K562 (cell line): ENCODE data around the gene CHD6. TPM values are rescaled to one million over a fixed set of nuclear protein-coding genes. Genes with fewer than 3 reads are reported as not detected.

Source experiments
- E2F3 ChIP-seq: fragments of 250-450 bp; sonication (Bioruptor Pico); IDR thresholded peaks from 2 replicates; pipeline ENCODE4 v1.4.0; 2020; ENCODE audit warnings: mild to moderate bottlenecking
- EHMT2 ChIP-seq: fragments of 450-650 bp; IDR thresholded peaks from 2 replicates; pipeline ENCODE4 v1.6.1; 2018; ENCODE audit warnings: antibody characterized with exemption
- ELF4 ChIP-seq: fragments of 450-650 bp; formaldehyde crosslinking; IDR thresholded peaks from 2 replicates; pipeline ENCODE4 v1.4.0; 2022; ENCODE audit warnings: missing genetic modification characterization
- ETS2 ChIP-seq: IDR thresholded peaks from 2 replicates; pipeline ENCODE4 v1.6.1; 2016; ENCODE audit warnings: borderline replicate concordance, missing genetic modification characterization, mild to moderate bottlenecking, moderate library complexity, missing compliant biosample characterization; ENCODE audit not compliant: poor library complexity, severe bottlenecking
- MIER1 ChIP-seq: fragments of 450-650 bp; IDR thresholded peaks from 2 replicates; pipeline ENCODE4 v1.6.1; 2016; ENCODE audit warnings: antibody characterized with exemption, mild to moderate bottlenecking, low read depth
- NR2F6 ChIP-seq: fragments of 450-650 bp; formaldehyde crosslinking; IDR thresholded peaks from 2 replicates; pipeline ENCODE4 v1.4.0; 2020; ENCODE audit warnings: mild to moderate bottlenecking
- RHOXF2B ChIP-seq: fragments of 250-450 bp; sonication (Bioruptor Pico); conservative IDR thresholded peaks from 2 replicates; pipeline ENCODE4 v1.5.1; 2021
- TSC22D4 ChIP-seq: fragments of 450-650 bp; IDR thresholded peaks from 2 replicates; pipeline ENCODE4 v1.6.1; 2016; ENCODE audit warnings: missing genetic modification characterization, missing biosample characterization, control low read depth
- U2AF2 ChIP-seq: fragments of 200-400 bp; formaldehyde crosslinking; optimal IDR thresholded peaks from 2 replicates; pipeline ENCODE3; 2017; ENCODE audit warnings: low read depth, mild to moderate bottlenecking, low read length
- ZNF23 ChIP-seq: fragments of 250-450 bp; sonication (Bioruptor Pico); IDR thresholded peaks from 2 replicates; pipeline ENCODE4 v1.4.0; 2020; ENCODE audit warnings: mild to moderate bottlenecking
- polyA plus RNA-seq, 8 experiments: library from polyadenylated mRNA; depleted of rRNA in 4 of 8; stranded (reverse) in 5 of 8; unstranded in 3 of 8; fragments of >200 nt; fragmentation: Nextera tagmentation in 2 of 8; fragmentation: Illumina TruSeq in 1 of 8; extraction: Ambion mirVana in 2 of 8; extraction: Trizol in 1 of 8; gene quantifications; 2 replicates each; pipeline versions ENCODE4 v1.2.1 to v1.2.3, GENCODE V29; 2011 to 2014; ENCODE audit warnings: inconsistent platforms in 1 of 8, missing spikeins in 1 of 8
- total RNA-seq, 7 experiments: library from RNA; depleted of rRNA in 6 of 7; stranded (reverse); fragments of >200 nt in 6 of 7; fragmentation: Illumina TruSeq in 2 of 7; extraction: Trizol in 2 of 7; gene quantifications; 2 replicates each; pipeline versions ENCODE4 v1.2.1 to v1.2.3, GENCODE V29; 2011 to 2021; ENCODE audit warnings: low replicate concordance in 1 of 7
- TF ChIP-seq, protein P1 (sequence below): fragments of 250-450 bp; sonication (Bioruptor Pico); IDR thresholded peaks from 2 replicates; pipeline ENCODE4 v1.8.0; 2022; ENCODE audit warnings: moderate library complexity, mild to moderate bottlenecking, inconsistent platforms
- TF ChIP-seq, protein P2 (sequence below), 2 experiments: fragments of 450-650 bp in 1 of 2; sonication (generic) in 1 of 2; formaldehyde crosslinking in 1 of 2; IDR thresholded peaks; 2 replicates each; pipeline versions ENCODE4 v1.7.1 to v1.9.0; 2016 to 2022; ENCODE audit warnings: inconsistent platforms in 1 of 2, mild to moderate bottlenecking in 1 of 2, missing genetic modification reagents in 1 of 2
- TF ChIP-seq, protein P3 (sequence below): fragments of 450-650 bp; IDR thresholded peaks from one replicate; pipeline ENCODE4 v1.6.1; 2018; ENCODE audit warnings: mild to moderate bottlenecking, moderate library complexity; ENCODE audit not compliant: partially characterized antibody

The CHD6 gene
- total and polyA plus RNA-seq, 9 of the 15 experiments (the other 6 are each of a cell fraction or from before 2014, with no cell fraction given), result 3.9 to 24.2 (median 12.8) TPM

DNA sequence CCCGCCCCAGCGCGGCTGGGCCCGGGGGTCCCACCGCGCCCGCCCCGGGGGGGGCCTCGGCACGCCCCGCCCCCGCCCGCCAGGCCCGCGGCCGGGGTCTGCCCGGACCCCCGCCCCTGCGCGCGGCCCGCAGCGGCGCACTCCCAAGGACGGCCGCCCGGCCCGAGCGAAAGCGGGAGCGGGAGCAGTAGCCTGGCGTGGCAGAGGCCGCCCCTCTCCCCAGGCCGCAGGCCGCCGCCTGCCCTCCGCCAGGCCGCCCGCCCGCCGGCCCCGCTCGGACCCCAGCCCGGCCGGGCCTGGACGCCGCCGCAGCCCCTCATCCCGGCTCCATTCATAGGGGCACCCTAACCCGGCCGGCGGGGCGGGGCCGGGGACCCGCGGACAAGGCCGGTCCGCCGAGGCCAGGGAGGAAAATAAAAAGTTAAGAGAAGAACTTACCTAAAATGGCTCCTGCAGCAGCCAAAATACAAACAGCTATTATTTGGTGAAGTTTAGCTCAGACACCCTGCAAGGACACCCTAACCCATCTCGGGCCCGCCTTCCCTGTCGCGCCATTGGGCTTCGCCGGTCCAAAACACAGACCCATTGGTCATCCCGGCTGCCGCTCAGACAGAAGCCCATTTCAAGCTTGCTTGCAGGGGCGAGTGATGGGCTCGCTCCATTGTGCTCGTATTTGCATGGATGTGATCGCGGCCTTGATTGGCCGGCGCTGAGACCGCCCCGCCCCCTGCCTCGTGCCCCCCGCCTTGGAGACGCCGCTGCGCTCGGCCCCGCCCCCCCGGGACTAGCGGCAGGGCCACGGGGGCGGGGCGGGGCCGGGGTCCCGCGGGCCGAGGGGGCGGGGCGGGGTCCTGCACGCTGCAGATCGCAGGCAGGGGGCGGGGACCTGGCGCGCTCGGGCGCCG is at the start of gene CHD6 (continued):
- TF ChIP-seq MIER1 (no peak), EHMT2 (no peak), ZNF23 (CRISPR knock-in tag) (no peak), NR2F6 (CRISPR knock-in tag) (no peak; the same call in 1 of the 2 replicates), TSC22D4 (tag) (no peak), U2AF2 (no peak), ETS2 (tag) (no peak), ELF4 (CRISPR knock-in tag) (no peak), E2F3 (CRISPR knock-in tag) (no peak), RHOXF2B (no peak)
- TF ChIP-seq, protein P1, sequence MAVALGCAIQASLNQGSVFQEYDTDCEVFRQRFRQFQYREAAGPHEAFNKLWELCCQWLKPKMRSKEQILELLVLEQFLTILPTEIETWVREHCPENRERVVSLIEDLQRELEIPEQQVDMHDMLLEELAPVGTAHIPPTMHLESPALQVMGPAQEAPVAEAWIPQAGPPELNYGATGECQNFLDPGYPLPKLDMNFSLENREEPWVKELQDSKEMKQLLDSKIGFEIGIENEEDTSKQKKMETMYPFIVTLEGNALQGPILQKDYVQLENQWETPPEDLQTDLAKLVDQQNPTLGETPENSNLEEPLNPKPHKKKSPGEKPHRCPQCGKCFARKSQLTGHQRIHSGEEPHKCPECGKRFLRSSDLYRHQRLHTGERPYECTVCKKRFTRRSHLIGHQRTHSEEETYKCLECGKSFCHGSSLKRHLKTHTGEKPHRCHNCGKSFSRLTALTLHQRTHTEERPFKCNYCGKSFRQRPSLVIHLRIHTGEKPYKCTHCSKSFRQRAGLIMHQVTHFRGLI (CRISPR knock-in tag), result no peak
- TF ChIP-seq, protein P2, sequence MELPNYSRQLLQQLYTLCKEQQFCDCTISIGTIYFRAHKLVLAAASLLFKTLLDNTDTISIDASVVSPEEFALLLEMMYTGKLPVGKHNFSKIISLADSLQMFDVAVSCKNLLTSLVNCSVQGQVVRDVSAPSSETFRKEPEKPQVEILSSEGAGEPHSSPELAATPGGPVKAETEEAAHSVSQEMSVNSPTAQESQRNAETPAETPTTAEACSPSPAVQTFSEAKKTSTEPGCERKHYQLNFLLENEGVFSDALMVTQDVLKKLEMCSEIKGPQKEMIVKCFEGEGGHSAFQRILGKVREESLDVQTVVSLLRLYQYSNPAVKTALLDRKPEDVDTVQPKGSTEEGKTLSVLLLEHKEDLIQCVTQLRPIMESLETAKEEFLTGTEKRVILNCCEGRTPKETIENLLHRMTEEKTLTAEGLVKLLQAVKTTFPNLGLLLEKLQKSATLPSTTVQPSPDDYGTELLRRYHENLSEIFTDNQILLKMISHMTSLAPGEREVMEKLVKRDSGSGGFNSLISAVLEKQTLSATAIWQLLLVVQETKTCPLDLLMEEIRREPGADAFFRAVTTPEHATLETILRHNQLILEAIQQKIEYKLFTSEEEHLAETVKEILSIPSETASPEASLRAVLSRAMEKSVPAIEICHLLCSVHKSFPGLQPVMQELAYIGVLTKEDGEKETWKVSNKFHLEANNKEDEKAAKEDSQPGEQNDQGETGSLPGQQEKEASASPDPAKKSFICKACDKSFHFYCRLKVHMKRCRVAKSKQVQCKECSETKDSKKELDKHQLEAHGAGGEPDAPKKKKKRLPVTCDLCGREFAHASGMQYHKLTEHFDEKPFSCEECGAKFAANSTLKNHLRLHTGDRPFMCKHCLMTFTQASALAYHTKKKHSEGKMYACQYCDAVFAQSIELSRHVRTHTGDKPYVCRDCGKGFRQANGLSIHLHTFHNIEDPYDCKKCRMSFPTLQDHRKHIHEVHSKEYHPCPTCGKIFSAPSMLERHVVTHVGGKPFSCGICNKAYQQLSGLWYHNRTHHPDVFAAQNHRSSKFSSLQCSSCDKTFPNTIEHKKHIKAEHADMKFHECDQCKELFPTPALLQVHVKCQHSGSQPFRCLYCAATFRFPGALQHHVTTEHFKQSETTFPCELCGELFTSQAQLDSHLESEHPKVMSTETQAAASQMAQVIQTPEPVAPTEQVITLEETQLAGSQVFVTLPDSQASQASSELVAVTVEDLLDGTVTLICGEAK (IDR thresholded peaks at IDR 0.05), result no peak
- TF ChIP-seq, protein P2 (CRISPR knock-in tag; IDR thresholded peaks at IDR 0.05), result no peak
- TF ChIP-seq, protein P3, sequence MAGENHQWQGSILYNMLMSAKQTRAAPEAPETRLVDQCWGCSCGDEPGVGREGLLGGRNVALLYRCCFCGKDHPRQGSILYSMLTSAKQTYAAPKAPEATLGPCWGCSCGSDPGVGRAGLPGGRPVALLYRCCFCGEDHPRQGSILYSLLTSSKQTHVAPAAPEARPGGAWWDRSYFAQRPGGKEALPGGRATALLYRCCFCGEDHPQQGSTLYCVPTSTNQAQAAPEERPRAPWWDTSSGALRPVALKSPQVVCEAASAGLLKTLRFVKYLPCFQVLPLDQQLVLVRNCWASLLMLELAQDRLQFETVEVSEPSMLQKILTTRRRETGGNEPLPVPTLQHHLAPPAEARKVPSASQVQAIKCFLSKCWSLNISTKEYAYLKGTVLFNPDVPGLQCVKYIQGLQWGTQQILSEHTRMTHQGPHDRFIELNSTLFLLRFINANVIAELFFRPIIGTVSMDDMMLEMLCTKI, result no peak
